Hepatocyte (in vitro differentiated cells): Measurements from ENCODE around the gene TMEM273. TPM values are rescaled to one million over a fixed set of nuclear protein-coding genes. Genes with fewer than 3 reads are reported as not detected.

Source experiments
- DNase-seq: peaks from one replicate; pipeline ENCODE4 v3.0.0-alpha.2; 2016; ENCODE audit warnings: low spot score
- H2AFZ ChIP-seq: fragments of 200-600 bp; sonication (generic); 2 replicates; pipeline ENCODE4 v1.6.0; 2016; ENCODE audit warnings: antibody characterized with exemption, mild to moderate bottlenecking
- H3K27ac ChIP-seq: fragments of 200-600 bp; sonication (generic); 2 replicates; pipeline ENCODE4 v1.5.1; 2016; ENCODE audit warnings: mild to moderate bottlenecking
- H3K27me3 ChIP-seq: fragments of 200-600 bp; sonication (generic); 2 replicates; pipeline ENCODE4 v1.6.1; 2016
- H3K36me3 ChIP-seq: fragments of 200-600 bp; sonication (generic); replicated peaks from 2 replicates; pipeline ENCODE4 v1.5.1; 2016; ENCODE audit warnings: low read depth; ENCODE audit not compliant: insufficient read depth
- H3K4me1 ChIP-seq: fragments of 200-600 bp; sonication (generic); 2 replicates; pipeline ENCODE4 v1.5.1; 2016; ENCODE audit warnings: mild to moderate bottlenecking, moderate library complexity; ENCODE audit not compliant: insufficient read depth
- H3K4me2 ChIP-seq: fragments of 200-600 bp; sonication (generic); 2 replicates; pipeline ENCODE4 v1.6.0; 2016
- H3K4me3 ChIP-seq: fragments of 200-600 bp; sonication (generic); 2 replicates; pipeline ENCODE4 v1.5.1; 2016; ENCODE audit warnings: mild to moderate bottlenecking
- H3K79me2 ChIP-seq: fragments of 200-600 bp; sonication (generic); 2 replicates; pipeline ENCODE4 v1.6.0; 2017; ENCODE audit warnings: mild to moderate bottlenecking
- H3K9me2 ChIP-seq: fragments of 200-600 bp; sonication (generic); replicated peaks from 2 replicates; pipeline ENCODE4 v1.6.0; 2017; ENCODE audit warnings: mild to moderate bottlenecking; ENCODE audit not compliant: insufficient read depth
- H3K9me3 ChIP-seq: fragments of 200-600 bp; sonication (generic); 2 replicates; pipeline ENCODE4 v1.5.1; 2016; ENCODE audit warnings: low read depth, mild to moderate bottlenecking
- H4K20me1 ChIP-seq: fragments of 200-600 bp; sonication (generic); 2 replicates; pipeline ENCODE4 v1.6.0; 2016; ENCODE audit warnings: mild to moderate bottlenecking; ENCODE audit not compliant: insufficient read depth, poor library complexity, severe bottlenecking
- EZH2 ChIP-seq: fragments of 200-600 bp; sonication (generic); IDR thresholded peaks from 2 replicates; pipeline ENCODE4 v1.6.1; 2016; ENCODE audit warnings: antibody characterized with exemption, mild to moderate bottlenecking, borderline replicate concordance
- EZH2phosphoT487 ChIP-seq: fragments of 200-600 bp; sonication (generic); IDR thresholded peaks from one replicate; pipeline ENCODE4 v1.6.1; 2018; ENCODE audit warnings: antibody characterized with exemption, mild to moderate bottlenecking, low read depth, moderate library complexity; ENCODE audit not compliant: unreplicated experiment, severe bottlenecking
- WGBS: methylation state at CpG from one replicate; pipeline ENCODE4 v1.1.6; 2016; ENCODE audit warnings: low lambda C conversion rate; ENCODE audit errors: missing lambda C conversion rate; 5-methylcytosine and 5-hydroxymethylcytosine counted together
- polyA plus RNA-seq: library from polyadenylated mRNA; unstranded; fragments of >200 nt; fragmentation: Nextera tagmentation; extraction: Ambion mirVana; gene quantifications from 2 replicates; pipeline ENCODE4 v1.2.1, GENCODE V29; 2016
- total RNA-seq: library from RNA; depleted of rRNA; stranded (reverse); fragments of >200 nt; gene quantifications from 2 replicates; pipeline ENCODE4 v1.2.3, GENCODE V29; 2014
- TF ChIP-seq, protein P1 (sequence below): fragments of 200-600 bp; sonication (generic); IDR thresholded peaks from 2 replicates; pipeline ENCODE4 v1.5.1; 2016; ENCODE audit warnings: antibody characterized with exemption, mild to moderate bottlenecking; ENCODE audit not compliant: poor library complexity

TMEM273 gene
- total and polyA plus RNA-seq, 2 experiments from 2014 or later: 0.27 TPM; not detected in 1

- TF ChIP-seq EZH2phosphoT487: no peak
- no peak for TF ChIP-seq EZH2
- TF ChIP-seq, protein P1, sequence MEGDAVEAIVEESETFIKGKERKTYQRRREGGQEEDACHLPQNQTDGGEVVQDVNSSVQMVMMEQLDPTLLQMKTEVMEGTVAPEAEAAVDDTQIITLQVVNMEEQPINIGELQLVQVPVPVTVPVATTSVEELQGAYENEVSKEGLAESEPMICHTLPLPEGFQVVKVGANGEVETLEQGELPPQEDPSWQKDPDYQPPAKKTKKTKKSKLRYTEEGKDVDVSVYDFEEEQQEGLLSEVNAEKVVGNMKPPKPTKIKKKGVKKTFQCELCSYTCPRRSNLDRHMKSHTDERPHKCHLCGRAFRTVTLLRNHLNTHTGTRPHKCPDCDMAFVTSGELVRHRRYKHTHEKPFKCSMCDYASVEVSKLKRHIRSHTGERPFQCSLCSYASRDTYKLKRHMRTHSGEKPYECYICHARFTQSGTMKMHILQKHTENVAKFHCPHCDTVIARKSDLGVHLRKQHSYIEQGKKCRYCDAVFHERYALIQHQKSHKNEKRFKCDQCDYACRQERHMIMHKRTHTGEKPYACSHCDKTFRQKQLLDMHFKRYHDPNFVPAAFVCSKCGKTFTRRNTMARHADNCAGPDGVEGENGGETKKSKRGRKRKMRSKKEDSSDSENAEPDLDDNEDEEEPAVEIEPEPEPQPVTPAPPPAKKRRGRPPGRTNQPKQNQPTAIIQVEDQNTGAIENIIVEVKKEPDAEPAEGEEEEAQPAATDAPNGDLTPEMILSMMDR: no peak
- Histone ChIP-seq H2AFZ (no peak overlapping the region), H3K9me3 (no peaks in the 10 kb centered on the region), H3K9me2 (no peaks in the 10 kb centered on the region), H3K4me3 (no peak overlapping the region), H4K20me1 (no peaks in the 10 kb centered on the region), H3K79me2 (no peaks in the 10 kb centered on the region), H3K4me1 (peaks cover 8% of the 10 kb centered on the region), H3K27me3 (peaks cover 26% of the 10 kb centered on the region), H3K27ac (no peak overlapping the region), H3K36me3 (no peaks in the 10 kb centered on the region), H3K4me2 (no peak overlapping the region)
- 79% methylated on average over 8 of the region's 8 CpGs for WGBS
- no peak for DNase-seq
These were observed 76.9 kb downstream of the TMEM273 start for GRCh38 chr10:49111320-49111698.

DNA sequence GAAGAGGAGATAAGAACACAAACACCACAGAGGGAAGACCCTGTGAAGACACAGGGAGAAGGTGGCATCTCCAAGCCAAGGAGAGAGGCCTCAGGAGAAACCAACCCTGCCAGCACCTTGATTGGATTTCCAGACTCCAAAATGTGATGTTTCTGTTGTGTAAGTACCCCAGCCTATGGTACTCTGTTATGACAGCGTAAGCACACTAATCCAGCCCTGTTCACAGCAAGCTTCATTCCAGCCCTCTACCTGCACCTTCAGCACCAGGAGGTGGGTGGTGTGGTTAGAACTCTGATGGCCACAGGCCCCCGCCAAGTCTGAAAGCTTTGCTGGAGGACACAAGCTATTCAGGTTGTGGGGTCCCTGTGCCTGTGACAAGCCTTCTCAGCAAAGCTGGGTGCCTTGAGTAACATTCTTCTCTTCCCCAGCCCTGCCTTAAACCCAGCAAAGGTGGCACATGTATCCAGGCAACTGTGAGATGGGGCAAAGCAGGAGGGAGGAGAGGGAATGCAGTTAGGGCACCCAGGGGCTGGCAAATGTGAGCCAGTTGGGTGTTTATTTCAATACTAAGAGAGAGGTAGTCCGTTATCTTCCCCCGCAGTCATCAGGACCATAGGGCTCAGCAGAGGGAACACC lies 77.4 kb downstream of the TMEM273 start:
- Histone ChIP-seq H3K27me3 (peaks cover 21% of the 10 kb centered on the region), H3K4me3 (no peak overlapping the region), H3K4me2 (no peak overlapping the region), H3K9me2 (no peaks in the 10 kb centered on the region), H3K79me2 (no peaks in the 10 kb centered on the region), H3K4me1 (peaks cover 8% of the 10 kb centered on the region), H3K27ac (no peak overlapping the region), H2AFZ (no peak overlapping the region), H3K36me3 (no peaks in the 10 kb centered on the region), H4K20me1 (no peaks in the 10 kb centered on the region), H3K9me3 (no peaks in the 10 kb centered on the region)
- DNase-seq: no peak
- 94% methylated on average over 4 of the region's 4 CpGs for WGBS
- TF ChIP-seq EZH2phosphoT487 (no peak), EZH2 (no peak)
- TF ChIP-seq, protein P1: no peak

- TF ChIP-seq EZH2phosphoT487: no peak
- TF ChIP-seq, protein P1: no peak
- no peak for TF ChIP-seq EZH2
- Histone ChIP-seq H3K9me2 (no peaks in the 10 kb centered on the region), H3K4me2 (no peak overlapping the region), H3K9me3 (no peaks in the 10 kb centered on the region), H4K20me1 (no peaks in the 10 kb centered on the region), H3K4me3 (no peak overlapping the region), H3K36me3 (no peaks in the 10 kb centered on the region), H3K27ac (no peak overlapping the region), H3K27me3 (peaks cover 18% of the 10 kb centered on the region), H3K4me1 (peaks cover 8% of the 10 kb centered on the region), H3K79me2 (no peaks in the 10 kb centered on the region), H2AFZ (no peak overlapping the region)
- DNase-seq: peak; percentile 54
- WGBS: 54% methylated on average over 9 of the region's 9 CpGs
These were observed 78.4 kb downstream of the TMEM273 start for GRCh38 chr10:49109669-49110340.
